ENCODE data around the gene PARD3B. TPM values are rescaled to one million over a fixed set of nuclear protein-coding genes. Genes with fewer than 3 reads are reported as not detected.

The PARD3B gene
- total and polyA plus RNA-seq, 3 donors from 2014 or later: 14.6 to 36.8 (median 29.6) TPM

- no peaks in the 10 kb centered on the region for H3K4me1 ChIP-seq
- 91 to 93% methylated on average over 3 of the region's 3 CpGs for WGBS, 2 donors
- intact Hi-C loops (cut with DNase I; ENCODE audit: low total_unique reads): no loop called here
- TF ChIP-seq CTCF (IDR thresholded peaks at IDR 0.05) (no peak), POLR2A (IDR thresholded peaks at IDR 0.05) (no peak)
- no peaks in the 10 kb centered on the region for H3K27me3 ChIP-seq
- H3K9me3 ChIP-seq: no peaks in the 10 kb centered on the region
- H3K27ac ChIP-seq: no peak overlapping the region
- no peak overlapping the region for H3K4me3 ChIP-seq
- DNase-seq: no peak
- H3K36me3 ChIP-seq (ENCODE audit: low read depth, missing control alignments): no peaks in the 10 kb centered on the region
These were observed 15.6 kb downstream of the PARD3B start for GRCh38 chr2:204560902-204561301.

GRCh38 chr2:204561771-204562170 is 16.5 kb downstream of the PARD3B start:
- WGBS, 2 donors: 90 to 94% methylated on average over 8 of the region's 8 CpGs
- no peak for DNase-seq
- intact Hi-C loops (cut with DNase I; ENCODE audit: low total_unique reads): no loop called here
- no peaks in the 10 kb centered on the region for H3K36me3 ChIP-seq (ENCODE audit: low read depth, missing control alignments)
- H3K9me3 ChIP-seq: no peaks in the 10 kb centered on the region
- TF ChIP-seq CTCF (IDR thresholded peaks at IDR 0.05) (no peak), POLR2A (IDR thresholded peaks at IDR 0.05) (no peak)
- H3K4me3 ChIP-seq: no peak overlapping the region
- H3K27me3 ChIP-seq: no peaks in the 10 kb centered on the region
- no peak overlapping the region for H3K27ac ChIP-seq
- H3K4me1 ChIP-seq: no peaks in the 10 kb centered on the region

GRCh38 chr2:204566439-204566838 is 21.2 kb downstream of the PARD3B start:
- TF ChIP-seq POLR2A (IDR thresholded peaks at IDR 0.05): no peak
- no peak for TF ChIP-seq CTCF (IDR thresholded peaks at IDR 0.05)
- no peaks in the 10 kb centered on the region for H3K27me3 ChIP-seq
- DNase-seq: no peak
- H3K4me1 ChIP-seq: peaks cover 7% of the 10 kb centered on the region
- intact Hi-C loops (cut with DNase I; ENCODE audit: low total_unique reads): no loop called here
- WGBS, 2 donors: 63 to 89% methylated on average over 2 of the region's 2 CpGs
- H3K27ac ChIP-seq: no peak overlapping the region
- no peaks in the 10 kb centered on the region for H3K36me3 ChIP-seq (ENCODE audit: low read depth, missing control alignments)
- no peak overlapping the region for H3K4me3 ChIP-seq
- H3K9me3 ChIP-seq: no peaks in the 10 kb centered on the region

- no peak overlapping the region for H3K27ac ChIP-seq
These were observed 25.1 kb downstream of the PARD3B start for GRCh38 chr2:204570421-204570820.

More at GRCh38 chr2:204570421-204570820, 25.1 kb downstream of the PARD3B start:
- Histone ChIP-seq H3K4me3 (no peak overlapping the region), H3K27me3 (no peaks in the 10 kb centered on the region), H3K9me3 (no peaks in the 10 kb centered on the region), H3K4me1 (peaks cover 14% of the 10 kb centered on the region), H3K36me3 (ENCODE audit: low read depth, missing control alignments) (no peaks in the 10 kb centered on the region)
- intact Hi-C loops (cut with DNase I; ENCODE audit: low total_unique reads): no loop called here
- no peak for DNase-seq
- 94 to 97% methylated on average over 1 of the region's 1 CpG for whole genome bisulfite sequencing, 2 donors
- no peak for TF ChIP-seq CTCF (IDR thresholded peaks at IDR 0.05)
- TF ChIP-seq POLR2A (IDR thresholded peaks at IDR 0.05): no peak
